GM12878 (cell line): ENCODE data around the gene CCDC201.

ENCODE experiments used
- CTCF ChIP-seq, 3 experiments: IDR thresholded peaks in 2 of 3; conservative IDR thresholded peaks in 1 of 3; 2 replicates each; pipeline ENCODE4 v1.5.1; 2011; ENCODE audit warnings: low read depth in 3 of 3, low read length in 3 of 3, mild to moderate bottlenecking in 3 of 3, control low read depth in 2 of 3, moderate library complexity in 2 of 3, inconsistent platforms in 1 of 3, mixed read lengths in 1 of 3; ENCODE audit not compliant: control insufficient read depth in 2 of 3, insufficient read depth in 1 of 3; ENCODE audit errors: extremely low read depth in 1 of 3
- EP300 ChIP-seq, 2 experiments: fragments of 150-350 bp in 1 of 2; IDR thresholded peaks; 2 replicates each; pipeline ENCODE4 v1.6.1; 2011 to 2012; ENCODE audit warnings: low read depth in 2 of 2, low read length in 2 of 2, borderline replicate concordance in 1 of 2, improper control_type of control experiment in 1 of 2, inconsistent platforms in 1 of 2; ENCODE audit not compliant: control insufficient read depth in 1 of 2
- TAF1 ChIP-seq: IDR thresholded peaks from 2 replicates; pipeline ENCODE4 v1.6.1; 2011; ENCODE audit warnings: mild to moderate bottlenecking, low read depth, low read length, borderline replicate concordance
- ZZZ3 ChIP-seq: IDR thresholded peaks from 2 replicates; pipeline ENCODE4 v1.6.1; 2011; ENCODE audit warnings: low read depth; ENCODE audit not compliant: control insufficient read depth, insufficient read length

GRCh38 chr7:45920502-45921380 is 47.9 kb upstream of the CCDC201 start, which contains the start of gene IGFBP3:
- no peak for TF ChIP-seq CTCF (IDR thresholded peaks at IDR 0.05 in 2 of 3, conservative IDR thresholded peaks at IDR 0.05 in 1 of 3; ENCODE audit: control insufficient read depth in 2 of 3, extremely low read depth in 1 of 3, insufficient read depth in 1 of 3, low read depth in 3 of 3, low read length in 3 of 3)
- TF ChIP-seq TAF1: no peak
- TF ChIP-seq ZZZ3: no peak
- TF ChIP-seq EP300 (IDR thresholded peaks at IDR 0.05; ENCODE audit: borderline replicate concordance in 1 of 2, control insufficient read depth in 1 of 2, low read depth in 2 of 2, low read length in 2 of 2): no peak
